Left lobe of liver (tissue), 1 donor: ENCODE measurements around the gene NRARP. TPM values are rescaled to one million over a fixed set of nuclear protein-coding genes. Genes with fewer than 3 reads are reported as not detected.

Experiments used
- total RNA-seq: library from RNA; stranded (reverse); gene quantifications from one replicate; pipeline ENCODE4 v1.2.1, GENCODE V29; 2021
- donor health status: DM: no; HTN: yes; CAD: no.

NRARP gene
- total RNA-seq, 1 donor from 2014 or later = 1.3 TPM

Other genes with a start within 250 kb of the NRARP start
- gene ENTPD2, start 248.2 kb downstream of the NRARP start, total RNA-seq = 1.7 TPM
- gene SAPCD2, start 231.7 kb downstream of the NRARP start, total RNA-seq = 0.15 TPM
- gene UAP1L1, start 224.8 kb downstream of the NRARP start, total RNA-seq = 1.8 TPM
- 27.4 TPM for gene MAN1B1, start 215.3 kb downstream of the NRARP start, total RNA-seq
- 87.0 TPM for gene DPP7, start 187.5 kb downstream of the NRARP start, total RNA-seq
- gene GRIN1, start 163.1 kb downstream of the NRARP start, total RNA-seq = not detected
- gene LRRC26, start 132.2 kb downstream of the NRARP start, total RNA-seq = not detected
- gene TMEM210, start 130.2 kb downstream of the NRARP start, total RNA-seq = not detected
- 35.5 TPM for gene ANAPC2, start 113.7 kb downstream of the NRARP start, total RNA-seq
- gene SSNA1, start 113.6 kb downstream of the NRARP start, total RNA-seq = 29.4 TPM
- 13.7 TPM for gene TPRN, start 101.5 kb downstream of the NRARP start, total RNA-seq
- 24.5 TPM for gene TMEM203, start 96.6 kb downstream of the NRARP start, total RNA-seq
- 10.1 TPM for gene NDOR1, start 96.6 kb downstream of the NRARP start, total RNA-seq
- 7.3 TPM for gene RNF208, start 80.0 kb downstream of the NRARP start, total RNA-seq
- 0.81 TPM for gene CYSRT1, start 77.1 kb downstream of the NRARP start, total RNA-seq
- gene RNF224, start 74.8 kb downstream of the NRARP start, total RNA-seq = not detected
- gene SLC34A3, start 71.4 kb downstream of the NRARP start, total RNA-seq = not detected
- gene TUBB4B, start 61.0 kb downstream of the NRARP start, total RNA-seq = 123 TPM
- not detected for gene STPG3, start 51.0 kb downstream of the NRARP start, total RNA-seq
- 22.2 TPM for gene NELFB, start 46.9 kb downstream of the NRARP start, total RNA-seq
- 3.6 TPM for gene TOR4A, start 24.5 kb downstream of the NRARP start, total RNA-seq
- gene EXD3, start 120.9 kb upstream of the NRARP start, total RNA-seq = 19.3 TPM
- 6.0 TPM for gene NOXA1, start 121.1 kb upstream of the NRARP start, total RNA-seq
- gene ENTPD8, start 139.1 kb upstream of the NRARP start, total RNA-seq = 9.0 TPM
- gene NSMF, start 157.1 kb upstream of the NRARP start, total RNA-seq = 23.0 TPM
- 17.7 TPM for gene PNPLA7, start 248.1 kb upstream of the NRARP start, total RNA-seq
- 100 TPM for gene MRPL41, start 249.6 kb upstream of the NRARP start, total RNA-seq